Stomach (tissue), 9 donors: Measurements from ENCODE around the gene PSMD13. TPM values are rescaled to one million over a fixed set of nuclear protein-coding genes. Genes with fewer than 3 reads are reported as not detected.

Experiments used
- DNase-seq, 2 donors: peaks; one replicate each; pipeline versions ENCODE4 v3.0.0 to v3.0.0-alpha.2; 2013 to 2019
- H3K27ac ChIP-seq, 5 donors: fragments of 200-600 bp in 4 of 5; sonication (generic) in 4 of 5; one replicate each; pipeline ENCODE4 v1.5.1; 2013 to 2019; ENCODE audit warnings: mild to moderate bottlenecking in 1 of 5, moderate library complexity in 1 of 5
- H3K27me3 ChIP-seq, 3 donors: fragments of 200-600 bp; sonication (generic); one replicate each; pipeline ENCODE4 v1.5.1; 2017 to 2019; ENCODE audit warnings: mixed run types in 1 of 3
- H3K36me3 ChIP-seq, 4 donors: fragments of 200-600 bp; sonication (generic); 1 replicate in 3 of 4; 2 replicates in 1 of 4; pipeline ENCODE4 v1.5.1; 2016 to 2019
- H3K4me1 ChIP-seq, 4 donors: fragments of 200-600 bp; sonication (generic); one replicate each; pipeline ENCODE4 v1.5.1; 2016 to 2019
- H3K4me3 ChIP-seq, 4 donors: fragments of 200-600 bp; sonication (generic) in 3 of 4; one replicate each; pipeline ENCODE4 v1.5.1; 2016 to 2019; ENCODE audit warnings: mild to moderate bottlenecking in 1 of 4
- H3K9me3 ChIP-seq, 4 donors: fragments of 200-600 bp; sonication (generic); one replicate each; pipeline ENCODE4 v1.5.1; 2016 to 2019
- CTCF ChIP-seq, 7 experiments: fragments of 450-650 bp in 4 of 7; fragments of 200-600 bp in 3 of 7; sonication (generic) in 3 of 7; IDR thresholded peaks; one replicate each; pipeline ENCODE4 v1.5.1; 2016 to 2019; ENCODE audit warnings: antibody characterized with exemption in 7 of 7, control low read depth in 2 of 7, mild to moderate bottlenecking in 1 of 7
- EP300 ChIP-seq: sonication (generic); formaldehyde crosslinking; IDR thresholded peaks from one replicate; pipeline ENCODE4 v1.6.1; 2017; ENCODE audit warnings: antibody characterized with exemption
- POLR2A ChIP-seq, 4 donors: fragments of 450-650 bp; IDR thresholded peaks; one replicate each; pipeline ENCODE4 v1.6.1; 2016; ENCODE audit warnings: antibody characterized with exemption in 4 of 4, control low read depth in 2 of 4, mild to moderate bottlenecking in 1 of 4, moderate library complexity in 1 of 4
- POLR2AphosphoS5 ChIP-seq, 3 donors: sonication (generic); formaldehyde crosslinking; IDR thresholded peaks; one replicate each; pipeline ENCODE4 v1.6.1; 2016; ENCODE audit warnings: antibody characterized with exemption in 3 of 3
- WGBS, 5 donors: extraction: QIAGEN DNeasy Blood & Tissue Kit in 3 of 5; methylation state at CpG; one replicate each; pipeline versions ENCODE4 v1.1.5 to v1.1.7; 2013 to 2018; 5-methylcytosine and 5-hydroxymethylcytosine counted together
- intact Hi-C: fragments of 100-400 bp; cut with DNase I; formaldehyde crosslinking; loops from one replicate; pipeline ENCODE4 v1.15.1; 2023; ENCODE audit warnings: low total_unique reads
- polyA plus RNA-seq, 3 donors: library from polyadenylated mRNA; stranded (reverse); fragments of 200-250 nt; gene quantifications; one replicate each; pipeline ENCODE4 v1.2.3, GENCODE V29; 2013
- total RNA-seq, 5 donors: library from RNA; depleted of rRNA; stranded (reverse); fragments of >200 nt; gene quantifications; one replicate each; pipeline versions ENCODE4 v1.1.0 to v1.2.3, GENCODE V29; 2014 to 2016
- donor health status: healthy with polysubstance abuse.
- donor health status: Bipolar disorder and iron deficiency.
- donor health status: healthy.

Gene PSMD13
- total and polyA plus RNA-seq, 8 donors = 36.2 to 132 (median 111) TPM

GRCh38 chr11:296171-297050, 59.6 kb downstream of the PSMD13 start:
- intact Hi-C loops = no loop called here
- no peak overlapping the region for H3K4me3 ChIP-seq
- H3K9me3 ChIP-seq = no peaks in the 10 kb centered on the region
- peaks cover 0 to 37% (median 33%) of the 10 kb centered on the region in 4 donors for H3K36me3 ChIP-seq
- DNase-seq = no peak
- H3K27me3 ChIP-seq = peaks cover 12 to 50% (median 30%) of the 10 kb centered on the region in 3 donors
- TF ChIP-seq CTCF (IDR thresholded peaks at IDR 0.05) = no peak
- no peak for TF ChIP-seq POLR2A (IDR thresholded peaks at IDR 0.05)
- no peak for TF ChIP-seq POLR2AphosphoS5 (IDR thresholded peaks at IDR 0.05)
- no peak for TF ChIP-seq EP300
- peaks cover 0 to 22% (median 6%) of the 10 kb centered on the region in 4 donors for H3K4me1 ChIP-seq
- H3K27ac ChIP-seq = no peak overlapping the region
- WGBS, 5 donors = 64 to 81% (median 77%) methylated on average over 29 to 35 of the region's 35 CpGs

GRCh38 chr11:297051-297585, 60.3 kb downstream of the PSMD13 start:
- H3K27me3 ChIP-seq = peaks cover 12 to 50% (median 30%) of the 10 kb centered on the region in 3 donors
- no peaks in the 10 kb centered on the region for H3K9me3 ChIP-seq
- H3K4me3 ChIP-seq = no peak overlapping the region
- TF ChIP-seq CTCF (IDR thresholded peaks at IDR 0.05) (no peak), EP300 (no peak), POLR2AphosphoS5 (IDR thresholded peaks at IDR 0.05) (no peak), POLR2A (IDR thresholded peaks at IDR 0.05) (no peak)
- intact Hi-C loops = no loop called here
- peak overlapping the region in 1 of 5 donors; percentile 14 for H3K27ac ChIP-seq
- 55 to 69% (median 60%) methylated on average over 12 to 13 of the region's 13 CpGs for WGBS, 5 donors
- peaks cover 0 to 30% (median 29%) of the 10 kb centered on the region in 4 donors for H3K36me3 ChIP-seq
- no peak for DNase-seq
- H3K4me1 ChIP-seq = peaks cover 0 to 22% (median 6%) of the 10 kb centered on the region in 4 donors

- Histone ChIP-seq H3K27ac (peak overlapping the region in 1 of 5 donors; percentile 14), H3K36me3 (peaks cover 0 to 25% (median 23%) of the 10 kb centered on the region in 4 donors), H3K4me3 (no peak overlapping the region), H3K27me3 (peaks cover 12 to 50% (median 30%) of the 10 kb centered on the region in 3 donors), H3K4me1 (peaks cover 0 to 22% (median 6%) of the 10 kb centered on the region in 4 donors), H3K9me3 (no peaks in the 10 kb centered on the region)
- DNase-seq = no peak
- TF ChIP-seq EP300 (no peak), CTCF (IDR thresholded peaks at IDR 0.05) (no peak), POLR2AphosphoS5 (IDR thresholded peaks at IDR 0.05) (no peak), POLR2A (IDR thresholded peaks at IDR 0.05) (no peak)
- WGBS, 5 donors = 49 to 63% (median 54%) methylated on average over 14 to 26 of the region's 26 CpGs
- intact Hi-C loops = no loop called here
These were observed 61.0 kb downstream of the PSMD13 start for GRCh38 chr11:297586-298405.
